Caco-2 (cell line): Measurements from ENCODE around the gene CMSS1. TPM values are rescaled to one million over a fixed set of nuclear protein-coding genes. Genes with fewer than 3 reads are reported as not detected.

Experiments
- BruUV-seq: library from RNA; stranded (reverse); fragments of 400-500 nt; replicated peaks from 2 replicates; lab custom pipeline; 2021; lab: Mats Ljungman, UMichigan
- CTCF ChIA-PET: fragments of 300-600 bp; sonication (Branson Sonifier 250); formaldehyde crosslinking; loops from one replicate; lab custom pipeline; 2022; ENCODE audit warnings: antibody characterized with exemption; lab: Charles Lee
- POLR2A ChIA-PET: fragments of 300-600 bp; sonication (Branson Sonifier 250); formaldehyde crosslinking; loops from one replicate; lab custom pipeline; 2022; ENCODE audit warnings: antibody characterized with exemption; lab: Charles Lee
- DNase-seq, 2 experiments: peaks; one replicate each; pipeline versions ENCODE4 v3.0.0 to v3.0.0-alpha.2; 2020 to 2022
- H3K27me3 ChIP-seq: replicated peaks from 2 replicates; pipeline ENCODE4 v1.6.0; 2011; ENCODE audit warnings: low read length; ENCODE audit not compliant: control insufficient read depth, insufficient read depth
- H3K36me3 ChIP-seq: 2 replicates; pipeline ENCODE4 v1.5.1; 2011; ENCODE audit warnings: low read length; ENCODE audit not compliant: control insufficient read depth, insufficient read depth
- H3K4me1 ChIP-seq: fragments of 250-450 bp; sonication (Bioruptor Pico); 2 replicates; pipeline ENCODE4 v1.5.1; 2020; ENCODE audit warnings: mild to moderate bottlenecking
- H3K4me3 ChIP-seq: 2 replicates; pipeline ENCODE4 v1.5.1; 2011; ENCODE audit warnings: low read depth, mild to moderate bottlenecking, control low read depth, low read length
- H3K9me3 ChIP-seq: fragments of 250-450 bp; sonication (Bioruptor Pico); 2 replicates; pipeline ENCODE4 v1.5.1; 2020; ENCODE audit warnings: mild to moderate bottlenecking, moderate library complexity
- H3K27ac Mint-ChIP-seq: one replicate; pipeline ENCODE4 v1.8.0; 2022; ENCODE audit warnings: mixed read lengths; ENCODE audit not compliant: unreplicated experiment
- H3K27me3 Mint-ChIP-seq: one replicate; pipeline ENCODE4 v1.8.0; 2022; ENCODE audit warnings: mixed read lengths; ENCODE audit not compliant: insufficient read depth, unreplicated experiment
- H3K36me3 Mint-ChIP-seq: one replicate; pipeline ENCODE4 v1.8.0; 2022; ENCODE audit warnings: mild to moderate bottlenecking, mixed read lengths; ENCODE audit not compliant: insufficient read depth, unreplicated experiment
- H3K4me1 Mint-ChIP-seq: one replicate; pipeline ENCODE4 v1.8.0; 2022; ENCODE audit warnings: low read depth, mixed read lengths; ENCODE audit not compliant: unreplicated experiment
- H3K4me3 Mint-ChIP-seq: one replicate; pipeline ENCODE4 v1.8.0; 2022; ENCODE audit warnings: mild to moderate bottlenecking, moderate library complexity, mixed read lengths; ENCODE audit not compliant: unreplicated experiment
- H3K9me3 Mint-ChIP-seq: one replicate; pipeline ENCODE4 v1.8.0; 2022; ENCODE audit warnings: mixed read lengths; ENCODE audit not compliant: unreplicated experiment
- CTCF ChIP-seq, 2 experiments: fragments of 200-600 bp in 1 of 2; IDR thresholded peaks; 1 replicate in 1 of 2; 2 replicates in 1 of 2; pipeline versions ENCODE4 v1.5.1 to v1.8.0; 2011 to 2022; ENCODE audit warnings: antibody characterized with exemption in 1 of 2, control low read depth in 1 of 2, inconsistent platforms in 1 of 2, low read depth in 1 of 2, low read length in 1 of 2, mild to moderate bottlenecking in 1 of 2, moderate library complexity in 1 of 2; ENCODE audit not compliant: insufficient read depth in 1 of 2, severe bottlenecking in 1 of 2, unreplicated experiment in 1 of 2
- intact Hi-C: fragments of 100-400 bp; cut with micrococcal nuclease; formaldehyde crosslinking; loops from one replicate; pipeline ENCODE4 v1.10.0; 2022; ENCODE audit not compliant: unreplicated experiment
- total RNA-seq: library from RNA; stranded (reverse); gene quantifications from 2 replicates; pipeline ENCODE4 v1.2.3, GENCODE V29; 2022

CMSS1 gene
- total RNA-seq, 1 experiment from 2014 or later, result 54.4 TPM

- no peak overlapping the region for H3K4me3 Mint-ChIP-seq
- ChIA-PET POLR2A (no interaction called here), CTCF (interaction anchor here (1.2 kb wide), 1 partner anchor 403 kb away, joined by 4 read pairs; no protein-coding TSS in a partner anchor)
- Histone ChIP-seq H3K36me3 (peaks cover 6% of the 10 kb centered on the region), H3K9me3 (no peaks in the 10 kb centered on the region), H3K4me1 (no peaks in the 10 kb centered on the region), H3K27me3 (no peaks in the 10 kb centered on the region), H3K4me3 (no peak overlapping the region)
- no peaks in the 10 kb centered on the region for H3K27me3 Mint-ChIP-seq
- BruUV-seq, result no TSS peak
- no peak for TF ChIP-seq CTCF (IDR thresholded peaks at IDR 0.05; ENCODE audit: insufficient read depth in 1 of 2, low read depth in 1 of 2, low read length in 1 of 2, severe bottlenecking in 1 of 2, unreplicated experiment in 1 of 2)
- intact Hi-C loops, result no loop called here
- DNase-seq, result no peak
- no peaks in the 10 kb centered on the region for H3K9me3 Mint-ChIP-seq
- no peak overlapping the region for H3K27ac Mint-ChIP-seq
- H3K36me3 Mint-ChIP-seq, result peaks cover 18% of the 10 kb centered on the region
- no peaks in the 10 kb centered on the region for H3K4me1 Mint-ChIP-seq
These were observed 32.9 kb downstream of the CMSS1 start for GRCh38 chr3:99850608-99851007.

- CTCF ChIA-PET, result no interaction called here
- peaks cover 6% of the 10 kb centered on the region for H3K36me3 ChIP-seq
- Mint-ChIP-seq H3K27ac (no peak overlapping the region), H3K36me3 (peaks cover 26% of the 10 kb centered on the region), H3K4me3 (no peak overlapping the region), H3K9me3 (no peaks in the 10 kb centered on the region), H3K4me1 (no peaks in the 10 kb centered on the region), H3K27me3 (no peaks in the 10 kb centered on the region)
- BruUV-seq, result no TSS peak
- H3K4me3 ChIP-seq, result no peak overlapping the region
- no peaks in the 10 kb centered on the region for H3K9me3 ChIP-seq
- DNase-seq, result no peak
- no peaks in the 10 kb centered on the region for H3K27me3 ChIP-seq
- no peak for TF ChIP-seq CTCF (IDR thresholded peaks at IDR 0.05; ENCODE audit: insufficient read depth in 1 of 2, low read depth in 1 of 2, low read length in 1 of 2, severe bottlenecking in 1 of 2, unreplicated experiment in 1 of 2)
- intact Hi-C loops, result no loop called here
- POLR2A ChIA-PET, result no interaction called here
- H3K4me1 ChIP-seq, result peaks cover under 1% of the 10 kb centered on the region; the same call in 1 of the 2 replicates
These were observed 34.3 kb downstream of the CMSS1 start for GRCh38 chr3:99851955-99852354.

GRCh38 chr3:99852851-99853250 lies 35.2 kb downstream of the CMSS1 start:
- Histone ChIP-seq H3K9me3 (no peaks in the 10 kb centered on the region), H3K4me3 (no peak overlapping the region), H3K36me3 (peaks cover 6% of the 10 kb centered on the region), H3K4me1 (peaks cover 5% of the 10 kb centered on the region; the same call in 1 of the 2 replicates), H3K27me3 (no peaks in the 10 kb centered on the region)
- DNase-seq, result no peak
- H3K27ac Mint-ChIP-seq, result no peak overlapping the region
- BruUV-seq, result no TSS peak
- intact Hi-C loops, result no loop called here
- no peak for TF ChIP-seq CTCF (IDR thresholded peaks at IDR 0.05; ENCODE audit: insufficient read depth in 1 of 2, low read depth in 1 of 2, low read length in 1 of 2, severe bottlenecking in 1 of 2, unreplicated experiment in 1 of 2)
- H3K4me1 Mint-ChIP-seq, result no peaks in the 10 kb centered on the region
- ChIA-PET CTCF (no interaction called here), POLR2A (no interaction called here)
- peaks cover 26% of the 10 kb centered on the region for H3K36me3 Mint-ChIP-seq
- no peak overlapping the region for H3K4me3 Mint-ChIP-seq
- no peaks in the 10 kb centered on the region for H3K9me3 Mint-ChIP-seq
- no peaks in the 10 kb centered on the region for H3K27me3 Mint-ChIP-seq
